Mesothelial cell of epicardium (in vitro differentiated cells): Measurements from ENCODE around the gene SLC38A3. TPM values are rescaled to one million over a fixed set of nuclear protein-coding genes. Genes with fewer than 3 reads are reported as not detected.

ENCODE experiments used
- DNase-seq, 2 experiments: peaks; one replicate each; pipeline ENCODE4 v3.0.0; 2021; ENCODE audit warnings: low spot score in 2 of 2; ENCODE audit not compliant: unreplicated experiment in 2 of 2
- H3K27ac Mint-ChIP-seq: 2 replicates; pipeline ENCODE4 v1.8.0; 2021; ENCODE audit warnings: mixed read lengths
- H3K27me3 Mint-ChIP-seq: 2 replicates; pipeline ENCODE4 v1.8.0; 2021; ENCODE audit warnings: low read depth, mixed read lengths
- H3K36me3 Mint-ChIP-seq: 2 replicates; pipeline ENCODE4 v1.8.0; 2021; ENCODE audit warnings: mixed read lengths
- H3K4me1 Mint-ChIP-seq: 2 replicates; pipeline ENCODE4 v1.8.0; 2021; ENCODE audit warnings: mixed read lengths
- H3K4me3 Mint-ChIP-seq: 2 replicates; pipeline ENCODE4 v1.8.0; 2021; ENCODE audit warnings: mild to moderate bottlenecking, moderate library complexity, mixed read lengths
- H3K9me3 Mint-ChIP-seq: 2 replicates; pipeline ENCODE4 v1.8.0; 2021; ENCODE audit warnings: mixed read lengths
- CTCF ChIP-seq: fragments of 200-600 bp; sonication (generic); IDR thresholded peaks from one replicate; pipeline ENCODE4 v1.5.0; 2021; ENCODE audit warnings: antibody characterized with exemption; ENCODE audit not compliant: unreplicated experiment
- total RNA-seq: library from RNA; stranded (reverse); gene quantifications from 3 replicates; pipeline ENCODE4 v1.2.1, GENCODE V29; 2021

SLC38A3 gene
- total RNA-seq, 1 donor from 2014 or later = 1.8 TPM

DNA sequence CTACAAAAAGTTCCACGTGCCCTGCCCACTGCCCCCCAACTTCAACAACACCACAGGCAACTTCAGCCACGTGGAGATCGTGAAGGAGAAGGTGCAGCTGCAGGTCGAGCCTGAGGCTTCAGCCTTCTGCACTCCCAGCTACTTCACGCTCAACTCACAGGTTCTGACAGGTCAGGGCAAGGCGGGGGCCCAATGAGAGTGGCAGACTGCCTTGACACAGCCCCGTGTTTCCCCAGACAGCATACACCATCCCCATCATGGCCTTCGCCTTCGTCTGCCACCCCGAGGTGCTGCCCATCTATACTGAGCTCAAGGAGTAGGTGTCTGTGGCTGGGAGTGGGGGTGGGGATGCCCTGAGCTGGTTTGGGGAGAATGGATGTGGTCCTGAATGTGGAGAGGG lies 12.6 kb downstream of the SLC38A3 start:
- Mint-ChIP-seq H3K27me3 (no peaks in the 10 kb centered on the region), H3K4me3 (no peak overlapping the region), H3K27ac (no peak overlapping the region), H3K36me3 (no peaks in the 10 kb centered on the region), H3K4me1 (no peaks in the 10 kb centered on the region), H3K9me3 (no peaks in the 10 kb centered on the region)
- no peak for DNase-seq
- no peak for TF ChIP-seq CTCF

GRCh38 chr3:50218448-50218847 lies 13.4 kb downstream of the SLC38A3 start:
- Mint-ChIP-seq H3K36me3 (no peaks in the 10 kb centered on the region), H3K4me1 (no peaks in the 10 kb centered on the region), H3K27ac (no peak overlapping the region), H3K27me3 (no peaks in the 10 kb centered on the region), H3K9me3 (no peaks in the 10 kb centered on the region), H3K4me3 (no peak overlapping the region)
- no peak for TF ChIP-seq CTCF
- DNase-seq = no peak

DNA sequence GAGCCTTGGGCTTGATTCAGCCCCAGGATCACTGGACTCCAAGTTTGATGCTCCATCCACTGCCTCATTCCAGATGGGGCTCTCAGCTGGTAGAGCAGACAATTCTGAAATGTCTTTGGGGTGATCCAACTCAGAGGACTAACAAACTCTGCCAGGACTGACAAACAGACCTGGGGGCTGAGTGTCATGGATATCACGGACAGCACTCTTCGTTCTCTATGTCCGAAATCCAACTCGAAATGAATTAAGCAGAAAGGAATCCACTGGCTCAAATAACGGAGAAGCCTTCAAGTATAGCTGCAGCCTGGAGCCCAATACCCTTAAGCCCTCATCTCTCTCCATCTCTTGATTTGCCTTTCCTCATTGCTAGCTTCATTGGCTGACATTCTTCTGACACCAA lies 14.2 kb downstream of the SLC38A3 start:
- Mint-ChIP-seq H3K27ac (no peak overlapping the region), H3K27me3 (peaks cover 3% of the 10 kb centered on the region), H3K36me3 (no peaks in the 10 kb centered on the region), H3K4me1 (no peaks in the 10 kb centered on the region), H3K9me3 (no peaks in the 10 kb centered on the region), H3K4me3 (no peak overlapping the region)
- no peak for DNase-seq
- TF ChIP-seq CTCF = no peak

DNA sequence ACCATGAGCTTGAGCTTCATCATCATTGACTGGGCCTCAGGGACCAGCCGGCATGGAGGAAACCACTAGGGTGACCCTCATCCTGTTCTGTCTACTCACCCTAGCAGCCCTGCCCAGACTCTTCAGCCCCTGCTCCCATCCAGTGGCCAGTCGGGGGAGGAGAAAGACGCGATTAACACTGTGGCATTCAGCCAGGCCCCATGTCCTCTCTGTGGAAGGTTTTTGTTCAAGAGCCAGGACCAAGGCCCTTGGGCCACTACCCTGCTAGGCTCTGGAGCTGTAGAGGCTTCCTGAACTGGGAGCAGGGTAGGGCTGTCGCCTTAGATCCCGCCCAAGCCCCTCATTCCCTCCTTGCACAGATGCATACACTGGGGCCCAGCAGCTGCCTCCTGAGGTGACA lies 15.0 kb downstream of the SLC38A3 start:
- Mint-ChIP-seq H3K4me3 (no peak overlapping the region), H3K36me3 (no peaks in the 10 kb centered on the region), H3K27me3 (peaks cover 7% of the 10 kb centered on the region), H3K4me1 (no peaks in the 10 kb centered on the region), H3K27ac (no peak overlapping the region), H3K9me3 (no peaks in the 10 kb centered on the region)
- no peak for TF ChIP-seq CTCF
- DNase-seq = no peak

DNA sequence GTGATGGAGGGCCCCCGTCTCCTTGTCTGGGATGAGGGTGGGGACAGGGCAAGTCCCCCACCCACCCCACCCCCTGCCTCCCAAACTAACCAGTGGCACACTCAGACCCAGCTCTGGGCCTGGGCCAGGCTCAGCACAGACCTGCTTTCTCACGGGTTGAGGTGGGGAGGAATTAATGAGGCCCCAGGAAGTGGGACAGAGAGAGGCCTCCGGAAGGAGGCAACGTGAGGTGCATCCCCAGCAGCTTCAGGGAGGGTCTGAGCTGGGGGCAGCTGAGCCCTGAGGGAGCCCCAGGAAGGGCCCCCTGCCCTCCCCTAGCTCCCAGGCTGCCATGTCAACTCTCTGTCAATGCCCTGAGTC lies 16.0 kb downstream of the SLC38A3 start:
- Mint-ChIP-seq H3K4me1 (peaks cover 2% of the 10 kb centered on the region), H3K27me3 (peaks cover 10% of the 10 kb centered on the region), H3K36me3 (no peaks in the 10 kb centered on the region), H3K9me3 (no peaks in the 10 kb centered on the region), H3K27ac (no peak overlapping the region), H3K4me3 (no peak overlapping the region)
- TF ChIP-seq CTCF = no peak
- no peak for DNase-seq

GRCh38 chr3:50221411-50222168 lies 16.5 kb downstream of the SLC38A3 start:
- Mint-ChIP-seq H3K4me3 (no peak overlapping the region), H3K27me3 (peaks cover 10% of the 10 kb centered on the region), H3K9me3 (no peaks in the 10 kb centered on the region), H3K4me1 (peaks cover 5% of the 10 kb centered on the region), H3K27ac (no peak overlapping the region), H3K36me3 (no peaks in the 10 kb centered on the region)
- DNase-seq = no peak
- TF ChIP-seq CTCF = no peak
